Pericardium fibroblast (primary cell): ENCODE measurements around the gene SYTL3. TPM values are rescaled to one million over a fixed set of nuclear protein-coding genes. Genes with fewer than 3 reads are reported as not detected.

Source experiments
- total RNA-seq: library from RNA; depleted of rRNA; stranded (reverse); fragments of >200 nt; gene quantifications from 2 replicates; pipeline ENCODE4 v1.2.3, GENCODE V29; 2015

The SYTL3 gene
- total RNA-seq: 0.58 and 1.6 TPM in 2 replicates

DNA sequence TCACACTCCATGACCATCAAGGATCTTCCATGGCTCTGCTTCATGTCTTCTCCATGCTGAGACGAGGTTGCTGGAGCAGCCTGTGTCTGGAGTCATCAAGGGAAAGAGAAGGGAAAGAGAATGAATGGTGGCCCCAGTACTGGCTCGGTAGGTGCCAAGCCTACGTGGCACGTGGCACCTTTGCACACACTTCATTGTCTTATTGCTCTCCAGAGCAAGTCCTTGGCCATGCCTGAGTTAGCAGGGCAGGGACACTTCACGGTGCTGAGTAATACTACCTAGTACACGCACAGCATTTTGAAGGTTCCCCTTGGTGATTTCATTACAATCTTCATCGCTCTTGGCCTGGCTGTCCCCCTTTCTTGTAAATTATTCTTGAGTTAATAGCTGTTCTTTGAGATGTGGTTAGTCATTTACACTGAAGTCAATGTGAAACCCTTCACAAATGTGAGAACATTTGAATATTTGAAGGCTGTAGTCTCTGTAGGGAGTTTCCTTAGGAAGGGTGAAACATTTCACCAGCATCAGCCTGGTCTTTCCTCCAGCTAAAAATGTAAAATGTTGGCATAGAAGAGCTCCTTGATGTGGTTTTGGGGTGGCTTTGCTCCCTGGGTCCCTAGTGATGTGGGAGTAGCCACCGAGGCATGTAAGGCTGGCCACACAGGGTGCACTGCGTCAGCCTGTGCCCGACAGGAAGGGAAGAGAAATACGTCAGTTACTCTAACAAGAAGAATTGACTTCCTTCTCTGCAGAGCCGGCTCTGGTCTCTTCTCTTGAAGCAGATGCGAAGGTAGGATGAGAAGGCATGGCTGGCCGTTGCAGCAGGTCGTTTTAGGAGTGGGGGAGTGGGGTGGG, at the start of gene SYTL3:
TSS of gene SYTL3 (plus strand) at position 766 of the 855 bp plus-strand sequence. CDS start 13,215 bp downstream, outside the sequence.

GRCh38 chr6:158644231-158645063, 5.4 kb upstream of the SYTL3 start, which contains the start of gene DYNLT1:
TSS of gene DYNLT1 (minus strand) at chr6:158644743. CDS start at chr6:158644708, 35 bp downstream.

Other genes with a start within 250 kb of the SYTL3 start
- 22.0 and 23.5 TPM in 2 replicates for gene TMEM181, start 90.0 kb upstream of the SYTL3 start, total RNA-seq
- gene DYNLT1, start 5.3 kb upstream of the SYTL3 start, total RNA-seq: 104 and 150 TPM in 2 replicates
- 14.0 and 46.0 TPM in 2 replicates for gene EZR, start 169.3 kb downstream of the SYTL3 start, total RNA-seq